Fibroblast of mammary gland (primary cell): ENCODE results near the gene KIF6.

Experiments
- DNase-seq: peaks from one replicate; pipeline ENCODE4 v3.0.0-alpha.2; 2010; ENCODE audit warnings: low read depth
- H3K4me3 ChIP-seq: 2 replicates; pipeline ENCODE4 v1.5.1; 2011; ENCODE audit warnings: low read depth, mild to moderate bottlenecking, low read length, moderate library complexity; ENCODE audit not compliant: control insufficient read depth
- CTCF ChIP-seq: conservative IDR thresholded peaks from 2 replicates; pipeline ENCODE4 v1.5.1; 2011; ENCODE audit warnings: low read depth, low read length, inconsistent platforms; ENCODE audit not compliant: control insufficient read depth, insufficient read depth

KIF6 gene

DNA sequence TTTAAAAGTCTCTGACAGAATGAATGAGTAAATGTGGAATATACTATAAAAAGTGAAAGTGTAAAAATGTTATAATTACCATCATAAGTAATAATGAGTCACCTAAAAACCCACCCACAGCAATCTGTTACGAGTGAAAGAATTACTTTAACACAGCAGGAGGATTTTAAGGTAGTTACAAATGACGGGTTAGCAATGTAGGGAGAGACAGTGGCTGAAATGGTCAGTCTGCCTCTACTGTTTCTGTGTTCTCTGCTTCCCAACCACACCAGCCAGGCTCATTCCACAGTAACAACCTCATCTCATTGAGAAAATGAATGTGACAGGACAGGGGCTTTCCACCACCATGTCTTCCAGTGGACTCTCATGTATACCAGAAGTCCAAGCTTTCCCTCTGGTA lies 278.3 kb downstream of the KIF6 start:
- H3K4me3 ChIP-seq: no peak overlapping the region
- no peak for DNase-seq
- TF ChIP-seq CTCF: no peak

- no peak for DNase-seq
- TF ChIP-seq CTCF: no peak
Measured at GRCh38 chr6:39445667-39446066, 279.5 kb downstream of the KIF6 start.

DNA sequence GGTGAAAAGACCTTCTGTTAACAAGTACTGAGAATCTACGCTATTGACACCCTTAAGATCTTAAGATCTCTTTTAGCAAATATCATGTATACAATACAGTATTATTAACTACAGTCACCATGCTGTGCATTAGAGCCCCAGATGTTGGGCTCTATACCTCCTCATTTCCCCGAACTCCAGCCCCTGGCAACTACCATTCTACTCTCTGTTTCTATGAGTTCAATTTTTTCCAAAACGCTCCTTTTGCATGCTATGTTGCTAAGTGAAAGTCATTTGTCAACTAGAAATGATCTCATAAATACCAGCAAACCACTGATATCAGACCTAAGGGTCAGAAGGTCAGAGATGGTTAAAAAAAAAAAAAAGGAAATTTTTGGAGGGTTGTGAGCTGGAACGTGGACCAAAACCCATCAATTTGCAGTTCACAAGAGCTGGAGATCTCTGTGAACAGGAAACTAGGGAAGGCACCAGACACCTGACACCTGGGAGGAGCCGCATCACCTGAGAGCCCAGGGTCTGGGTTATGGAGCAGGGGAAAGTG lies 280.7 kb downstream of the KIF6 start:
- TF ChIP-seq CTCF: no peak
- no peak overlapping the region for H3K4me3 ChIP-seq
- no peak for DNase-seq

More at GRCh38 chr6:39445667-39446066, 279.5 kb downstream of the KIF6 start:
- H3K4me3 ChIP-seq: no peak overlapping the region

DNA sequence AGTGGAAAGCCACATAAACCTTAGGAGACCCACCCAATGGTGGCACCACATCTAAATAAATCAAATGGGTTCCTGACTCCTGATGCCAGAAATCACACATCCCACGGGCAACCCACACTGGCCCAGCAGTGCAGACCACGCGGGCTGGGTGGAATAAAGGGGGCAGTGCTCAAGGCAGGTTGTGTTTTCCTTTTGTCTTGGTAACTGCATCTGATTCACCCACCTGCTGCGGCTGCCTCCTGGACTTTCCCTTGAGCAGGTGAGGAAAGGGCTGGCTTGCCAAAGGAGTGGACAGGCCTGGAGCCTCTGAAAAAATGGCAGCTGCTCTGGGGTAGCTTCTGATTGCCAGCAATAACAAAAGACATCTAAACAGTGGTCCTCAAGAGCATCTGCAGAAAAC lies 283.2 kb downstream of the KIF6 start:
- no peak for TF ChIP-seq CTCF
- no peak for DNase-seq

GRCh38 chr6:39441301-39441700 lies 283.9 kb downstream of the KIF6 start:
- no peak for TF ChIP-seq CTCF
- DNase-seq: no peak
- no peak overlapping the region for H3K4me3 ChIP-seq

More for the DNA sequence above, 283.2 kb downstream of the KIF6 start:
- no peak overlapping the region for H3K4me3 ChIP-seq

- no peak overlapping the region for H3K4me3 ChIP-seq
- TF ChIP-seq CTCF: no peak
- DNase-seq: no peak
Measured at GRCh38 chr6:39440039-39440426, 285.2 kb downstream of the KIF6 start.
